ENCODE data around the gene WIPF3. TPM values are rescaled to one million over a fixed set of nuclear protein-coding genes. Genes with fewer than 3 reads are reported as not detected.

WIPF3 gene
- total RNA-seq, 2 experiments from 2014 or later, result not detected

- DNase-seq (no peak), ATAC-seq (ENCODE audit: poor library complexity) (no peak)
- Histone ChIP-seq H3K27ac (ENCODE audit: low read depth in 1 of 2, low read length in 2 of 2) (no peak overlapping the region), H3K36me3 (ENCODE audit: insufficient read depth, low read length) (no peaks in the 10 kb centered on the region), H3K4me1 (ENCODE audit: insufficient read depth, low read length) (no peaks in the 10 kb centered on the region), H3K4me3 (ENCODE audit: low read length) (no peak overlapping the region), H3K9me3 (ENCODE audit: control insufficient read depth in 1 of 2, insufficient read depth in 1 of 2, low read length in 2 of 2) (no peaks in the 10 kb centered on the region), H3K27me3 (ENCODE audit: control insufficient read depth in 1 of 2, insufficient read depth in 2 of 2, low read length in 2 of 2) (peaks cover 4 to 7% of the 10 kb centered on the region in 2 experiments)
- Mint-ChIP-seq H3K27me3 (peaks cover 8% of the 10 kb centered on the region), H3K4me1 (ENCODE audit: low read depth) (no peaks in the 10 kb centered on the region), H3K9me3 (no peaks in the 10 kb centered on the region), H3K27ac (no peak overlapping the region), H3K4me3 (no peak overlapping the region), H3K36me3 (ENCODE audit: low read depth) (no peaks in the 10 kb centered on the region)
- TF ChIP-seq, protein P1, sequence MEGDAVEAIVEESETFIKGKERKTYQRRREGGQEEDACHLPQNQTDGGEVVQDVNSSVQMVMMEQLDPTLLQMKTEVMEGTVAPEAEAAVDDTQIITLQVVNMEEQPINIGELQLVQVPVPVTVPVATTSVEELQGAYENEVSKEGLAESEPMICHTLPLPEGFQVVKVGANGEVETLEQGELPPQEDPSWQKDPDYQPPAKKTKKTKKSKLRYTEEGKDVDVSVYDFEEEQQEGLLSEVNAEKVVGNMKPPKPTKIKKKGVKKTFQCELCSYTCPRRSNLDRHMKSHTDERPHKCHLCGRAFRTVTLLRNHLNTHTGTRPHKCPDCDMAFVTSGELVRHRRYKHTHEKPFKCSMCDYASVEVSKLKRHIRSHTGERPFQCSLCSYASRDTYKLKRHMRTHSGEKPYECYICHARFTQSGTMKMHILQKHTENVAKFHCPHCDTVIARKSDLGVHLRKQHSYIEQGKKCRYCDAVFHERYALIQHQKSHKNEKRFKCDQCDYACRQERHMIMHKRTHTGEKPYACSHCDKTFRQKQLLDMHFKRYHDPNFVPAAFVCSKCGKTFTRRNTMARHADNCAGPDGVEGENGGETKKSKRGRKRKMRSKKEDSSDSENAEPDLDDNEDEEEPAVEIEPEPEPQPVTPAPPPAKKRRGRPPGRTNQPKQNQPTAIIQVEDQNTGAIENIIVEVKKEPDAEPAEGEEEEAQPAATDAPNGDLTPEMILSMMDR (IDR thresholded peaks at IDR 0.05), result no peak
- CTCF ChIA-PET, result no interaction called here
- intact Hi-C loops (cut with DNase I, micrococcal nuclease), result no loop called here
- POLR2A ChIA-PET, result no interaction called here
Observed at GRCh38 chr7:29847496-29847895, 41.2 kb downstream of the WIPF3 start.

DNA sequence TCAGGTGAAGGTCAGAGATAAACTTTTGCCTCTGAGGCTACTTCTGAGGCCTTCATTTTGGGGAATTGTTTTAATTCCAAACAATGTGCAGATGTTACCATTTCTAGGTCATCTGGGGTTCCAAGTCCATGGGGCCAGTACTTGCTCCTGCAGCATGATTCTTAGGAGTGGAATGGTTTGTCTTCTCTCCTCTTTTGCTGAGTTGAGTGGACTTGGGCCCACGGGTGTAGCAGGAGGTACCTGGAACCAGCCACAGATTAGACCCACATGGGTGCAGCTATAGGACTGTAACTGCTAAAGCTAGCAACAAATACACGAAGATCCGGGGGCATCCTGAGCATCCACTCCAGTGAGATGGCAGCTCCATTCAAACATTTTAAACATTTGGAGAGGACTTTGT lies 41.6 kb downstream of the WIPF3 start:
- Mint-ChIP-seq H3K9me3 (no peaks in the 10 kb centered on the region), H3K36me3 (ENCODE audit: low read depth) (no peaks in the 10 kb centered on the region), H3K4me1 (ENCODE audit: low read depth) (no peaks in the 10 kb centered on the region), H3K4me3 (no peak overlapping the region), H3K27me3 (peaks cover 8% of the 10 kb centered on the region), H3K27ac (no peak overlapping the region)
- ChIA-PET CTCF (no interaction called here), POLR2A (no interaction called here)
- Histone ChIP-seq H3K4me3 (ENCODE audit: low read length) (no peak overlapping the region), H3K36me3 (ENCODE audit: insufficient read depth, low read length) (no peaks in the 10 kb centered on the region), H3K27me3 (ENCODE audit: control insufficient read depth in 1 of 2, insufficient read depth in 2 of 2, low read length in 2 of 2) (peaks cover 4 to 7% of the 10 kb centered on the region in 2 experiments), H3K9me3 (ENCODE audit: control insufficient read depth in 1 of 2, insufficient read depth in 1 of 2, low read length in 2 of 2) (no peaks in the 10 kb centered on the region), H3K27ac (ENCODE audit: low read depth in 1 of 2, low read length in 2 of 2) (no peak overlapping the region), H3K4me1 (ENCODE audit: insufficient read depth, low read length) (no peaks in the 10 kb centered on the region)
- intact Hi-C loops (cut with DNase I, micrococcal nuclease), result no loop called here
- ATAC-seq (ENCODE audit: poor library complexity) (no peak), DNase-seq (no peak)
- TF ChIP-seq, protein P1 (IDR thresholded peaks at IDR 0.05), result no peak

DNA sequence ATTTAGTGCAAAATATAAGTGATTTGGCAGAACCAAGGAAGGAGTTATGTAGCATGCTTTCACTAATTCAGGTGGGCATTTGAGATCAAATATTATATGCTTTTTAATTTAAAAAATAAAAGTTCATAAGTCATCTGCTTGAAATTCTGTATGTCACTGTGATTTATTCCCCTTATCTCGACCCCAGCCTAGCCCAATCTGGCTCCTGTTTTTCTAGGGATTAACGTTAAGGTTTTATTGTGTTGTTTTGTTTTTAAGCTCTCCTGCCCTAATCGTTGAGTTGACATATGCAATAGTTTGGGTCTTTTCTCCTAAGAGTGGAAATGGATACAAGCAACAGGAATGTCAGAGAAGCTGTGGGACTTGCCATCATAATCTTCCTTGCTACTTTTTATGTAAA lies 42.6 kb downstream of the WIPF3 start:
- Mint-ChIP-seq H3K9me3 (no peaks in the 10 kb centered on the region), H3K4me1 (ENCODE audit: low read depth) (no peaks in the 10 kb centered on the region), H3K4me3 (no peak overlapping the region), H3K36me3 (ENCODE audit: low read depth) (no peaks in the 10 kb centered on the region), H3K27ac (no peak overlapping the region), H3K27me3 (peaks cover 8% of the 10 kb centered on the region)
- no peaks in the 10 kb centered on the region for H3K4me1 ChIP-seq (ENCODE audit: insufficient read depth, low read length)
- H3K27me3 ChIP-seq (ENCODE audit: control insufficient read depth in 1 of 2, insufficient read depth in 2 of 2, low read length in 2 of 2), result peaks cover 4% of the 10 kb centered on the region in 2 experiments
- ChIA-PET POLR2A (no interaction called here), CTCF (no interaction called here)
- H3K4me3 ChIP-seq (ENCODE audit: low read length), result no peak overlapping the region
- TF ChIP-seq, protein P1 (IDR thresholded peaks at IDR 0.05), result no peak
- ATAC-seq (ENCODE audit: poor library complexity), result no peak
- H3K36me3 ChIP-seq (ENCODE audit: insufficient read depth, low read length), result no peaks in the 10 kb centered on the region
- intact Hi-C loops (cut with DNase I, micrococcal nuclease), result no loop called here
- no peaks in the 10 kb centered on the region for H3K9me3 ChIP-seq (ENCODE audit: control insufficient read depth in 1 of 2, insufficient read depth in 1 of 2, low read length in 2 of 2)
- DNase-seq, result no peak
- no peak overlapping the region for H3K27ac ChIP-seq (ENCODE audit: low read depth in 1 of 2, low read length in 2 of 2)

Measured in CD4-positive, alpha-beta T cell (primary cell).